Measurements from ENCODE around the gene ADAMTS3. TPM values are rescaled to one million over a fixed set of nuclear protein-coding genes. Genes with fewer than 3 reads are reported as not detected.

Gene ADAMTS3
- total RNA-seq, 1 experiment from 2014 or later: 4.4 TPM

- no peaks in the 10 kb centered on the region for H3K36me3 Mint-ChIP-seq
- no peak overlapping the region for H3K4me3 Mint-ChIP-seq
- TF ChIP-seq HMGA2 (CRISPR knock-in tag; IDR thresholded peaks at IDR 0.05) (no peak), TEAD1 (CRISPR knock-in tag; IDR thresholded peaks at IDR 0.05) (no peak), IRF1 (CRISPR knock-in tag; IDR thresholded peaks at IDR 0.05) (no peak), ZSCAN18 (CRISPR knock-in tag; IDR thresholded peaks at IDR 0.05) (no peak), TP53 (CRISPR knock-in tag; IDR thresholded peaks at IDR 0.05) (no peak), ZNF219 (CRISPR knock-in tag; IDR thresholded peaks at IDR 0.05; ENCODE audit: borderline replicate concordance) (no peak), ZNF138 (CRISPR knock-in tag; conservative IDR thresholded peaks at IDR 0.05) (no peak), KAT7 (CRISPR knock-in tag; IDR thresholded peaks at IDR 0.05; ENCODE audit: borderline replicate concordance) (no peak), SP1 (CRISPR knock-in tag; conservative IDR thresholded peaks at IDR 0.05) (no peak), HMGXB4 (CRISPR knock-in tag; IDR thresholded peaks at IDR 0.05) (no peak), PRRX2 (CRISPR knock-in tag; IDR thresholded peaks at IDR 0.05) (no peak), ZNF281 (CRISPR knock-in tag; IDR thresholded peaks at IDR 0.05) (no peak), ETV6 (CRISPR knock-in tag; IDR thresholded peaks at IDR 0.05) (no peak), ZMAT4 (CRISPR knock-in tag; IDR thresholded peaks at IDR 0.05) (no peak), RELA (CRISPR knock-in tag; IDR thresholded peaks at IDR 0.05; ENCODE audit: borderline replicate concordance) (no peak)
- H3K27me3 Mint-ChIP-seq (ENCODE audit: low read depth): no peaks in the 10 kb centered on the region
- DNase-seq (ENCODE audit: low spot score) (no peak), ATAC-seq (no peak)
- ChIA-PET CTCF (interaction anchor here (1.0 kb wide), 1 partner anchor 106 kb away, joined by 3 read pairs; no protein-coding TSS in a partner anchor), POLR2A (no interaction called here)
- no peaks in the 10 kb centered on the region for H3K4me1 Mint-ChIP-seq
- H3K27ac Mint-ChIP-seq: no peak overlapping the region
- peaks cover 3% of the 10 kb centered on the region; the same call in 1 of the 2 replicates for H3K9me3 Mint-ChIP-seq
These were observed 136.7 kb downstream of the ADAMTS3 start for GRCh38 chr4:72432282-72432681.

- ATAC-seq: no peak
- no peak overlapping the region for H3K4me3 Mint-ChIP-seq
- peaks cover 1% of the 10 kb centered on the region; the same call in 1 of the 2 replicates for H3K9me3 Mint-ChIP-seq
- no peaks in the 10 kb centered on the region for H3K36me3 Mint-ChIP-seq
- CTCF ChIA-PET: no interaction called here
- no peak overlapping the region for H3K27ac Mint-ChIP-seq
- POLR2A ChIA-PET: no interaction called here
- no peak for DNase-seq (ENCODE audit: low spot score)
- no peaks in the 10 kb centered on the region for H3K4me1 Mint-ChIP-seq
- H3K27me3 Mint-ChIP-seq (ENCODE audit: low read depth): no peaks in the 10 kb centered on the region
- TF ChIP-seq HMGA2 (CRISPR knock-in tag; IDR thresholded peaks at IDR 0.05) (no peak), ATF1 (CRISPR knock-in tag; IDR thresholded peaks at IDR 0.05) (no peak), STAT6 (CRISPR knock-in tag; conservative IDR thresholded peaks at IDR 0.05; ENCODE audit: low read depth) (no peak), USF2 (CRISPR knock-in tag; IDR thresholded peaks at IDR 0.05) (no peak), FOXP1 (CRISPR knock-in tag; IDR thresholded peaks at IDR 0.05; ENCODE audit: borderline replicate concordance) (no peak), TEAD4 (CRISPR knock-in tag; IDR thresholded peaks at IDR 0.05) (no peak), NFYB (CRISPR knock-in tag; conservative IDR thresholded peaks at IDR 0.05; ENCODE audit: low read depth) (no peak), SP1 (CRISPR knock-in tag; conservative IDR thresholded peaks at IDR 0.05) (no peak), SOX15 (CRISPR knock-in tag; IDR thresholded peaks at IDR 0.05) (no peak), TCF7 (CRISPR knock-in tag; IDR thresholded peaks at IDR 0.05; ENCODE audit: low read depth) (no peak), ZNF263 (CRISPR knock-in tag; IDR thresholded peaks at IDR 0.05; ENCODE audit: low read depth) (no peak)
These were observed 138.0 kb downstream of the ADAMTS3 start for GRCh38 chr4:72430988-72431387.
